GM19239 (cell line): Measurements from ENCODE around the gene RCAN1.

ENCODE experiments used
- DNase-seq: peaks from one replicate; pipeline ENCODE4 v3.0.0; 2011; ENCODE audit warnings: low spot score; ENCODE audit not compliant: insufficient read length
- FAIRE-seq: peaks from 2 replicates; lab custom pipeline; 2011; peaks lifted over from hg19 to GRCh38; lab: Jason Lieb, UNC

RCAN1 gene

GRCh38 chr21:34548781-34549376 is 66.0 kb downstream of the RCAN1 start:
- FAIRE-seq (no peak), DNase-seq (no peak)

GRCh38 chr21:34546542-34546941 is 68.4 kb downstream of the RCAN1 start:
- FAIRE-seq, result no peak
- no peak for DNase-seq

- peak; percentile 64 for DNase-seq
Measured at GRCh38 chr21:34545079-34545884, 69.6 kb downstream of the RCAN1 start.

GRCh38 chr21:34544032-34544496 is 70.8 kb downstream of the RCAN1 start:
- no peak for DNase-seq
- FAIRE-seq, result peak; percentile 75

More at GRCh38 chr21:34545079-34545884, 69.6 kb downstream of the RCAN1 start:
- FAIRE-seq, result peak; percentile 89

- DNase-seq, result no peak
- no peak for FAIRE-seq
Measured at GRCh38 chr21:34543017-34543416, 71.9 kb downstream of the RCAN1 start.

- FAIRE-seq, result no peak
- no peak for DNase-seq
Measured at GRCh38 chr21:34540206-34540605, 74.7 kb downstream of the RCAN1 start.

- FAIRE-seq, result no peak
Measured at GRCh38 chr21:34537838-34538237, 77.1 kb downstream of the RCAN1 start.

GRCh38 chr21:34536820-34537219 is 78.1 kb downstream of the RCAN1 start:
- no peak for DNase-seq

More at GRCh38 chr21:34537838-34538237, 77.1 kb downstream of the RCAN1 start:
- no peak for DNase-seq

GRCh38 chr21:34536311-34536710 is 78.6 kb downstream of the RCAN1 start:
- no peak for DNase-seq

More at GRCh38 chr21:34536820-34537219, 78.1 kb downstream of the RCAN1 start:
- no peak for FAIRE-seq

GRCh38 chr21:34535886-34536285 is 79.0 kb downstream of the RCAN1 start:
- FAIRE-seq, result no peak
- no peak for DNase-seq

More at GRCh38 chr21:34536311-34536710, 78.6 kb downstream of the RCAN1 start:
- no peak for FAIRE-seq

GRCh38 chr21:34534522-34534921 is 80.4 kb downstream of the RCAN1 start:
- no peak for DNase-seq
- no peak for FAIRE-seq

- no peak for FAIRE-seq
Measured at GRCh38 chr21:34533938-34534337, 81.0 kb downstream of the RCAN1 start.

GRCh38 chr21:34531399-34531798 is 83.5 kb downstream of the RCAN1 start:
- DNase-seq (no peak), FAIRE-seq (no peak)

More at GRCh38 chr21:34533938-34534337, 81.0 kb downstream of the RCAN1 start:
- DNase-seq, result no peak

- DNase-seq, result no peak
- FAIRE-seq, result no peak
Measured at GRCh38 chr21:34530261-34530660, 84.7 kb downstream of the RCAN1 start.

- no peak for FAIRE-seq
- no peak for DNase-seq
Measured at GRCh38 chr21:34528131-34528561, 86.8 kb downstream of the RCAN1 start.

GRCh38 chr21:34526618-34527290 is 88.2 kb downstream of the RCAN1 start:
- DNase-seq, result peak; percentile 14
- peak; percentile 95 for FAIRE-seq

GRCh38 chr21:34526241-34526617 is 88.7 kb downstream of the RCAN1 start:
- FAIRE-seq (no peak), DNase-seq (no peak)

- DNase-seq (no peak), FAIRE-seq (no peak)
Measured at GRCh38 chr21:34524646-34525601, 90.0 kb downstream of the RCAN1 start.

GRCh38 chr21:34523019-34523555 is 91.8 kb downstream of the RCAN1 start:
- DNase-seq, result no peak
- FAIRE-seq, result no peak
